Endothelial cell of umbilical vein (primary cell): ENCODE results near the gene CARS1. TPM values are rescaled to one million over a fixed set of nuclear protein-coding genes. Genes with fewer than 3 reads are reported as not detected.

Experiments used
- BruUV-seq: library from RNA; stranded (reverse); fragments of 400-500 nt; replicated peaks from 2 replicates; lab custom pipeline; 2021; lab: Mats Ljungman, UMichigan
- CTCF ChIA-PET: fragments of 300-600, 350-600 bp; sonication (Branson Sonifier 250); formaldehyde crosslinking; loops from one replicate; lab custom pipeline; 2021; ENCODE audit warnings: antibody characterized with exemption, inconsistent platforms; lab: Charles Lee
- POLR2A ChIA-PET: fragments of 300-600, 350-600 bp; sonication (Branson Sonifier 250); formaldehyde crosslinking; loops from one replicate; lab custom pipeline; 2021; ENCODE audit warnings: antibody characterized with exemption, inconsistent platforms; lab: Charles Lee
- DNase-seq: peaks from one replicate; pipeline ENCODE4 v3.0.0-alpha.2; 2011; ENCODE audit warnings: low read depth, low spot score
- FAIRE-seq: peaks from 2 replicates; lab custom pipeline; 2011; peaks lifted over from hg19 to GRCh38; lab: Jason Lieb, UNC
- H2AFZ ChIP-seq: 2 replicates; pipeline ENCODE4 v1.6.0; 2012; ENCODE audit warnings: low read depth, low read length, control low read depth, inconsistent platforms
- H3K27ac ChIP-seq: 2 replicates; pipeline ENCODE4 v1.5.1; 2011; ENCODE audit warnings: low read depth, mild to moderate bottlenecking, control low read depth, low read length, moderate library complexity; ENCODE audit not compliant: insufficient read depth
- H3K27me3 ChIP-seq, 2 experiments: 2 replicates each; pipeline versions ENCODE4 v1.6.0 to v1.6.1; 2011; ENCODE audit warnings: low read length in 2 of 2, mixed read lengths in 1 of 2; ENCODE audit not compliant: control insufficient read depth in 2 of 2, insufficient read depth in 2 of 2
- H3K36me3 ChIP-seq, 2 experiments: 2 replicates in 1 of 2; 3 replicates in 1 of 2; pipeline ENCODE4 v1.5.1; 2011; ENCODE audit warnings: low read length in 2 of 2, mild to moderate bottlenecking in 1 of 2, moderate library complexity in 1 of 2; ENCODE audit not compliant: control insufficient read depth in 2 of 2, insufficient read depth in 2 of 2; ENCODE audit errors: extremely low read depth in 1 of 2
- H3K4me1 ChIP-seq: 3 replicates; pipeline ENCODE4 v1.5.1; 2011; ENCODE audit warnings: mild to moderate bottlenecking, low read length; ENCODE audit not compliant: control insufficient read depth, insufficient read depth; ENCODE audit errors: extremely low read depth
- H3K4me2 ChIP-seq: 2 replicates; pipeline ENCODE4 v1.6.1; 2011; ENCODE audit warnings: low read length, control low read depth, mixed read lengths; ENCODE audit not compliant: insufficient read depth
- H3K4me3 ChIP-seq, 3 experiments: fragments of 200-600 bp in 1 of 3; sonication (generic), shearing (Covaris generic) in 1 of 3; replicated peaks in 1 of 3; 2 replicates each; pipeline ENCODE4 v1.5.1; 2011 to 2016; ENCODE audit warnings: control low read depth in 3 of 3, low read length in 3 of 3, mild to moderate bottlenecking in 2 of 3, inconsistent platforms in 1 of 3, low read depth in 1 of 3, moderate library complexity in 1 of 3; ENCODE audit not compliant: insufficient read depth in 1 of 3
- H3K79me2 ChIP-seq: 2 replicates; pipeline ENCODE4 v1.6.0; 2012; ENCODE audit warnings: low read length, inconsistent platforms; ENCODE audit not compliant: control insufficient read depth, insufficient read depth
- H3K9ac ChIP-seq: replicated peaks from 2 replicates; pipeline ENCODE3; 2011; ENCODE audit warnings: low read length, control low read depth; ENCODE audit not compliant: insufficient read depth; ENCODE audit errors: extremely low read depth
- H3K9me1 ChIP-seq: replicated peaks from 3 replicates; pipeline ENCODE4 v1.6.0; 2011; ENCODE audit warnings: mild to moderate bottlenecking, low read length; ENCODE audit not compliant: control insufficient read depth, insufficient read depth; ENCODE audit errors: extremely low read depth
- H3K9me3 ChIP-seq: replicated peaks from 2 replicates; pipeline ENCODE4 v1.5.1; 2012; ENCODE audit warnings: low read length, inconsistent platforms; ENCODE audit not compliant: control insufficient read depth, insufficient read depth
- H4K20me1 ChIP-seq: replicated peaks from 2 replicates; pipeline ENCODE3; 2011; ENCODE audit warnings: mild to moderate bottlenecking, low read length; ENCODE audit not compliant: control insufficient read depth, insufficient read depth; ENCODE audit errors: extremely low read depth
- EZH2 ChIP-seq: IDR thresholded peaks from 2 replicates; pipeline ENCODE4 v1.6.1; 2012; ENCODE audit warnings: borderline replicate concordance, low read depth, mild to moderate bottlenecking, moderate library complexity, low read length, inconsistent platforms; ENCODE audit not compliant: severe bottlenecking
- FOS ChIP-seq: IDR thresholded peaks from 2 replicates; pipeline ENCODE4 v1.6.1; 2011; ENCODE audit warnings: mild to moderate bottlenecking, low read length, moderate library complexity, borderline replicate concordance; ENCODE audit not compliant: insufficient read depth
- GATA2 ChIP-seq: IDR thresholded peaks from 2 replicates; pipeline ENCODE4 v1.7.0; 2011; ENCODE audit warnings: low read depth, mild to moderate bottlenecking, moderate library complexity, mixed read lengths, low read length; ENCODE audit not compliant: insufficient read length, insufficient read depth
- JUN ChIP-seq: IDR thresholded peaks from 2 replicates; pipeline ENCODE4 v1.6.1; 2011; ENCODE audit warnings: borderline replicate concordance, low read depth; ENCODE audit not compliant: insufficient read length, insufficient read depth
- MYC ChIP-seq: IDR thresholded peaks from one replicate; pipeline ENCODE4 v1.6.1; 2011; ENCODE audit warnings: mild to moderate bottlenecking, low read depth, low read length
- POLR2A ChIP-seq: IDR thresholded peaks from 2 replicates; pipeline ENCODE4 v1.6.1; 2012; ENCODE audit warnings: low read depth, mild to moderate bottlenecking, control low read depth, low read length
- POLR2AphosphoS5 ChIP-seq: IDR thresholded peaks from 2 replicates; pipeline ENCODE4 v1.6.1; 2012; ENCODE audit warnings: low read depth, mild to moderate bottlenecking, control low read depth, low read length, moderate library complexity; ENCODE audit not compliant: insufficient read depth
- dilution Hi-C: fragments of 300-500 bp; cut with MboI; formaldehyde crosslinking; loops from one replicate; pipeline ENCODE4 v1.15.0; 2019; ENCODE audit warnings: low sequenced_read_pairs; ENCODE audit not compliant: extremely low pct_ligation_motif_present
- intact Hi-C: fragments of 100-400 bp; cut with micrococcal nuclease; formaldehyde crosslinking; loops from one replicate; pipeline ENCODE4 v1.10.0; 2022
- polyA plus RNA-seq, 4 experiments: library from polyadenylated mRNA; depleted of rRNA in 3 of 4; stranded (reverse) in 3 of 4; unstranded in 1 of 4; fragments of >200 nt; gene quantifications; 2 replicates each; pipeline versions ENCODE4 v1.2.1 to v1.2.3, GENCODE V29; 2011 to 2012; ENCODE audit warnings: missing spikeins in 1 of 4
- total RNA-seq: library from RNA; stranded (reverse); gene quantifications from 2 replicates; pipeline ENCODE4 v1.2.3, GENCODE V29; 2021
- TF ChIP-seq, protein P1 (sequence below): IDR thresholded peaks from 2 replicates; pipeline ENCODE4 v1.6.1; 2011; ENCODE audit not compliant: insufficient read depth, insufficient read length
- TF ChIP-seq, protein P2 (sequence below), 2 donors: IDR thresholded peaks; 1 replicate in 1 of 2; 2 replicates in 1 of 2; pipeline ENCODE4 v1.5.1; 2011; ENCODE audit warnings: low read length in 2 of 2, mild to moderate bottlenecking in 2 of 2, moderate library complexity in 2 of 2, control low read depth in 1 of 2, inconsistent platforms in 1 of 2, low read depth in 1 of 2; ENCODE audit not compliant: insufficient read depth in 1 of 2; ENCODE audit errors: extremely low read depth in 1 of 2

Gene CARS1
- total and polyA plus RNA-seq, 2 donors (not counting 3 experiments of a cell fraction or from before 2014, with no cell fraction given) = 43.5 to 66.2 TPM

DNA sequence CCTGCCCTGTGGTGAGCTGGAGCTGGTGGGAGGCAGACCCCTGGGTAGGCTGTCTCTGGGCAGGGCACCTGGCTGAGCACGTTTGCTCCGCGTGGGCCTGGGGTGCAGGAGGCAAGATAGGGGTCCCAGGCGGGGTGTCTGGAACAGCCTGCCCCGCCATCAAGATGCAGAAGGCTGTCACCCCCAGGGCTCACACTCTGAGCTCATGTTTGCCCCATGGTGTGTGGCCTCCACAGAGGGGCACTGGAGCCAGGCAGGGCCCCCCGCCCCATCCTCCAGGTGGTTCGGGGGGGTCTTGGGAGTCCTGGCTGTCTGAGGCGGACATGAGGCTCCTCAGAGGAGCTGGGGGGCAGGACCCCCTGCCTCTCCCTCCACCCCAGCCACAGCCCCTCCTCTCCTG is 28.9 kb upstream of the CARS1 start:
- H3K4me2 ChIP-seq = no peak overlapping the region
- H3K36me3 ChIP-seq = no peaks in the 10 kb centered on the region
- H3K27ac ChIP-seq = no peak overlapping the region
- no peaks in the 10 kb centered on the region for H4K20me1 ChIP-seq
- no peaks in the 10 kb centered on the region for H3K27me3 ChIP-seq
- H3K4me3 ChIP-seq = no peak overlapping the region
- DNase-seq (no peak), FAIRE-seq (no peak)
- H3K79me2 ChIP-seq = no peaks in the 10 kb centered on the region
- intact Hi-C loops (no loop called here), dilution Hi-C loops (no loop called here)
- ChIA-PET POLR2A (interaction anchor here (1.2 kb wide), 1 partner anchor 13 kb away, joined by 3 read pairs; no protein-coding TSS in a partner anchor), CTCF (interaction anchor here (0.8 to 1.6 kb wide), 4 partner anchors 9 to 138 kb away, joined by 3 to 7 read pairs (median 3); no protein-coding TSS in a partner anchor)
- H3K9me3 ChIP-seq = no peaks in the 10 kb centered on the region
- no peaks in the 10 kb centered on the region for H3K9me1 ChIP-seq
- no peaks in the 10 kb centered on the region for H3K4me1 ChIP-seq
- no peak for TF ChIP-seq EZH2
- TF ChIP-seq FOS = no peak
- no peak for TF ChIP-seq GATA2
- no peak for TF ChIP-seq POLR2A
- no peak for TF ChIP-seq JUN
- TF ChIP-seq, protein P1, sequence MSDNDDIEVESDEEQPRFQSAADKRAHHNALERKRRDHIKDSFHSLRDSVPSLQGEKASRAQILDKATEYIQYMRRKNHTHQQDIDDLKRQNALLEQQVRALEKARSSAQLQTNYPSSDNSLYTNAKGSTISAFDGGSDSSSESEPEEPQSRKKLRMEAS = no peak
- TF ChIP-seq MYC = no peak
- TF ChIP-seq, protein P2, sequence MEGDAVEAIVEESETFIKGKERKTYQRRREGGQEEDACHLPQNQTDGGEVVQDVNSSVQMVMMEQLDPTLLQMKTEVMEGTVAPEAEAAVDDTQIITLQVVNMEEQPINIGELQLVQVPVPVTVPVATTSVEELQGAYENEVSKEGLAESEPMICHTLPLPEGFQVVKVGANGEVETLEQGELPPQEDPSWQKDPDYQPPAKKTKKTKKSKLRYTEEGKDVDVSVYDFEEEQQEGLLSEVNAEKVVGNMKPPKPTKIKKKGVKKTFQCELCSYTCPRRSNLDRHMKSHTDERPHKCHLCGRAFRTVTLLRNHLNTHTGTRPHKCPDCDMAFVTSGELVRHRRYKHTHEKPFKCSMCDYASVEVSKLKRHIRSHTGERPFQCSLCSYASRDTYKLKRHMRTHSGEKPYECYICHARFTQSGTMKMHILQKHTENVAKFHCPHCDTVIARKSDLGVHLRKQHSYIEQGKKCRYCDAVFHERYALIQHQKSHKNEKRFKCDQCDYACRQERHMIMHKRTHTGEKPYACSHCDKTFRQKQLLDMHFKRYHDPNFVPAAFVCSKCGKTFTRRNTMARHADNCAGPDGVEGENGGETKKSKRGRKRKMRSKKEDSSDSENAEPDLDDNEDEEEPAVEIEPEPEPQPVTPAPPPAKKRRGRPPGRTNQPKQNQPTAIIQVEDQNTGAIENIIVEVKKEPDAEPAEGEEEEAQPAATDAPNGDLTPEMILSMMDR (IDR thresholded peaks at IDR 0.05; ENCODE audit: extremely low read depth in 1 of 2, insufficient read depth in 1 of 2, low read depth in 1 of 2, low read length in 2 of 2) = no peak
- TF ChIP-seq POLR2AphosphoS5 = no peak
- H2AFZ ChIP-seq = no peak overlapping the region
- no peak overlapping the region for H3K9ac ChIP-seq
- no TSS peak for BruUV-seq
